HepG2 (cell line): ENCODE data around the gene RPS10. TPM values are rescaled to one million over a fixed set of nuclear protein-coding genes. Genes with fewer than 3 reads are reported as not detected.

Experiments
- HOXD1 ChIP-seq: sonication (generic); formaldehyde crosslinking; IDR thresholded peaks from 2 replicates; pipeline ENCODE4 v1.5.0; 2020; ENCODE audit warnings: missing genetic modification reagents
- MAFF ChIP-seq: IDR thresholded peaks from 2 replicates; pipeline ENCODE4 v1.6.1; 2011; ENCODE audit warnings: low read depth, low read length, improper control_type of control experiment
- RFXAP ChIP-seq: sonication (generic); formaldehyde crosslinking; IDR thresholded peaks from 2 replicates; pipeline ENCODE4 v1.4.0; 2020; ENCODE audit warnings: missing genetic modification reagents, borderline replicate concordance
- SIX1 ChIP-seq: sonication (generic); formaldehyde crosslinking; IDR thresholded peaks from 2 replicates; pipeline ENCODE4 v1.4.0; 2020; ENCODE audit warnings: missing genetic modification reagents, borderline replicate concordance
- SIX4 ChIP-seq: sonication (generic); formaldehyde crosslinking; IDR thresholded peaks from 2 replicates; pipeline ENCODE4 v1.4.0; 2020; ENCODE audit warnings: missing genetic modification reagents
- TBL1XR1 ChIP-seq: fragments of 150-350 bp; IDR thresholded peaks from 2 replicates; pipeline ENCODE4 v1.6.1; 2014; ENCODE audit warnings: borderline replicate concordance, low read length; ENCODE audit not compliant: partially characterized antibody
- TBX3 ChIP-seq: fragments of 450-650 bp; IDR thresholded peaks from 2 replicates; pipeline ENCODE4 v1.6.1; 2017; ENCODE audit warnings: antibody characterized with exemption, mild to moderate bottlenecking, inconsistent platforms, borderline replicate concordance
- ZBTB37 ChIP-seq: sonication (generic); formaldehyde crosslinking; IDR thresholded peaks from 2 replicates; pipeline ENCODE4 v1.4.0; 2020; ENCODE audit warnings: mild to moderate bottlenecking, missing genetic modification reagents
- ZNF101 ChIP-seq: sonication (generic); formaldehyde crosslinking; IDR thresholded peaks from 2 replicates; pipeline ENCODE4 v1.4.0; 2020; ENCODE audit warnings: mild to moderate bottlenecking, low read depth, missing genetic modification reagents, borderline replicate concordance
- ZNF44 ChIP-seq: sonication (generic); formaldehyde crosslinking; IDR thresholded peaks from 2 replicates; pipeline ENCODE4 v1.5.1; 2020; ENCODE audit warnings: mild to moderate bottlenecking, missing genetic modification reagents
- ZNF460 ChIP-seq: sonication (generic); formaldehyde crosslinking; IDR thresholded peaks from 2 replicates; pipeline ENCODE4 v1.5.1; 2020; ENCODE audit warnings: missing genetic modification reagents, mild to moderate bottlenecking, borderline replicate concordance
- ZNF510 ChIP-seq: sonication (generic); formaldehyde crosslinking; IDR thresholded peaks from 2 replicates; pipeline ENCODE4 v1.4.0; 2020; ENCODE audit warnings: low read depth, mild to moderate bottlenecking, missing genetic modification reagents
- ZNF512B ChIP-seq: sonication (generic); formaldehyde crosslinking; IDR thresholded peaks from 2 replicates; pipeline ENCODE4 v1.5.1; 2020; ENCODE audit warnings: missing genetic modification reagents, mild to moderate bottlenecking, borderline replicate concordance
- ZNF597 ChIP-seq: sonication (generic); formaldehyde crosslinking; IDR thresholded peaks from 2 replicates; pipeline ENCODE4 v1.5.0; 2020; ENCODE audit warnings: missing genetic modification reagents
- polyA plus RNA-seq, 8 experiments: library from polyadenylated mRNA; depleted of rRNA in 3 of 8; stranded (reverse) in 7 of 8; unstranded in 1 of 8; fragments of >200 nt; fragmentation: Illumina TruSeq in 4 of 8; extraction: Trizol in 4 of 8; gene quantifications; 2 replicates each; pipeline versions ENCODE4 v1.2.1 to v1.2.3, GENCODE V29; 2011 to 2016; ENCODE audit warnings: low read depth in 4 of 8, missing spikeins in 1 of 8, mixed read lengths in 1 of 8; ENCODE audit not compliant: insufficient read depth in 1 of 8
- total RNA-seq, 5 experiments: library from RNA; depleted of rRNA; stranded (reverse); fragments of >200 nt; fragmentation: Illumina TruSeq; extraction: Trizol; gene quantifications; 2 replicates each; pipeline ENCODE4 v1.2.3, GENCODE V29; 2016; ENCODE audit warnings: low read depth in 1 of 5
- TF ChIP-seq, protein P1 (sequence below): sonication (generic); IDR thresholded peaks from 2 replicates; pipeline ENCODE4 v1.6.1; 2016; ENCODE audit warnings: low read depth, borderline replicate concordance
- TF ChIP-seq, protein P2 (sequence below): sonication (generic); formaldehyde crosslinking; IDR thresholded peaks from 2 replicates; pipeline ENCODE4 v1.4.0; 2020; ENCODE audit warnings: mild to moderate bottlenecking, missing genetic modification reagents
- TF ChIP-seq, protein P3 (sequence below): sonication (generic); formaldehyde crosslinking; IDR thresholded peaks from 2 replicates; pipeline ENCODE4 v1.4.0; 2020; ENCODE audit warnings: missing genetic modification reagents, mild to moderate bottlenecking, borderline replicate concordance

The RPS10 gene
- total and polyA plus RNA-seq, 2 of the 13 experiments (the other 11 are each of a cell fraction or from before 2014, with no cell fraction given) = 2,909 to 4,648 TPM

- TF ChIP-seq ZNF101 (CRISPR knock-in tag) = no peak
- no peak for TF ChIP-seq TBL1XR1
- TF ChIP-seq, protein P1, sequence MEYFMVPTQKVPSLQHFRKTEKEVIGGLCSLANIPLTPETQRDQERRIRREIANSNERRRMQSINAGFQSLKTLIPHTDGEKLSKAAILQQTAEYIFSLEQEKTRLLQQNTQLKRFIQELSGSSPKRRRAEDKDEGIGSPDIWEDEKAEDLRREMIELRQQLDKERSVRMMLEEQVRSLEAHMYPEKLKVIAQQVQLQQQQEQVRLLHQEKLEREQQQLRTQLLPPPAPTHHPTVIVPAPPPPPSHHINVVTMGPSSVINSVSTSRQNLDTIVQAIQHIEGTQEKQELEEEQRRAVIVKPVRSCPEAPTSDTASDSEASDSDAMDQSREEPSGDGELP = no peak; the same call in 1 of the 2 replicates
- TF ChIP-seq ZNF597 = no peak
- TF ChIP-seq RFXAP (CRISPR knock-in tag) = peak; percentile 74; the same call in 1 of the 2 replicates
- no peak for TF ChIP-seq TBX3
- no peak for TF ChIP-seq ZNF510 (CRISPR knock-in tag)
- no peak for TF ChIP-seq SIX1 (CRISPR knock-in tag)
- TF ChIP-seq, protein P2, sequence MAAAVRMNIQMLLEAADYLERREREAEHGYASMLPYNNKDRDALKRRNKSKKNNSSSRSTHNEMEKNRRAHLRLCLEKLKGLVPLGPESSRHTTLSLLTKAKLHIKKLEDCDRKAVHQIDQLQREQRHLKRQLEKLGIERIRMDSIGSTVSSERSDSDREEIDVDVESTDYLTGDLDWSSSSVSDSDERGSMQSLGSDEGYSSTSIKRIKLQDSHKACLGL (CRISPR knock-in tag) = 0 out of 2 replicates have a peak, but pooled peaks have one; percentile 31
- TF ChIP-seq MAFF = no peak
- TF ChIP-seq ZNF512B (CRISPR knock-in tag) = no peak
- TF ChIP-seq, protein P3, sequence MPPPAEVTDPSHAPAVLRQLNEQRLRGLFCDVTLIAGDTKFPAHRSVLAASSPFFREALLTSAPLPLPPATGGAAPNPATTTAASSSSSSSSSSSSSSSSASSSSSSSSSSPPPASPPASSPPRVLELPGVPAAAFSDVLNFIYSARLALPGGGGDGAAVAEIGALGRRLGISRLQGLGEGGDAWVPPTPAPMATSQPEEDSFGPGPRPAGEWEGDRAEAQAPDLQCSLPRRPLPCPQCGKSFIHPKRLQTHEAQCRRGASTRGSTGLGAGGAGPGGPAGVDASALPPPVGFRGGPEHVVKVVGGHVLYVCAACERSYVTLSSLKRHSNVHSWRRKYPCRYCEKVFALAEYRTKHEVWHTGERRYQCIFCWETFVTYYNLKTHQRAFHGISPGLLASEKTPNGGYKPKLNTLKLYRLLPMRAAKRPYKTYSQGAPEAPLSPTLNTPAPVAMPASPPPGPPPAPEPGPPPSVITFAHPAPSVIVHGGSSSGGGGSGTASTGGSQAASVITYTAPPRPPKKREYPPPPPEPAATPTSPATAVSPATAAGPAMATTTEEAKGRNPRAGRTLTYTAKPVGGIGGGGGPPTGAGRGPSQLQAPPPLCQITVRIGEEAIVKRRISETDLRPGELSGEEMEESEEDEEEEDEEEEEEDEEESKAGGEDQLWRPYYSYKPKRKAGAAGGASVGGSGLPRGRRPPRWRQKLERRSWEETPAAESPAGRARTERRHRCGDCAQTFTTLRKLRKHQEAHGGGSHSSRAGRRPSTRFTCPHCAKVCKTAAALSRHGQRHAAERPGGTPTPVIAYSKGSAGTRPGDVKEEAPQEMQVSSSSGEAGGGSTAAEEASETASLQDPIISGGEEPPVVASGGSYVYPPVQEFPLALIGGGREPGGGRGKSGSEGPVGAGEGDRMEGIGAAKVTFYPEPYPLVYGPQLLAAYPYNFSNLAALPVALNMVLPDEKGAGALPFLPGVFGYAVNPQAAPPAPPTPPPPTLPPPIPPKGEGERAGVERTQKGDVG (CRISPR knock-in tag) = no peak
- no peak for TF ChIP-seq SIX4 (CRISPR knock-in tag)
- TF ChIP-seq ZBTB37 = no peak
- TF ChIP-seq ZNF44 = no peak; the same call in 1 of the 2 replicates
- TF ChIP-seq HOXD1 (CRISPR knock-in tag) = no peak
- TF ChIP-seq ZNF460 = no peak
Measured at GRCh38 chr6:34457742-34458735, 32.2 kb upstream of the RPS10 start (continued).
